ENCODE results near the gene GCK. TPM values are rescaled to one million over a fixed set of nuclear protein-coding genes. Genes with fewer than 3 reads are reported as not detected.

Gene GCK
- total and polyA plus RNA-seq, 12 donors, result 0.09 to 2.1 (median 0.50) TPM; not detected in 3

- no peaks in the 10 kb centered on the region for H3K27me3 ChIP-seq
- intact Hi-C loops (cut with DNase I), result no loop called here
- WGBS, 4 donors, result 74 to 84% (median 78%) methylated on average over 6 to 8 of the region's 8 CpGs
These were observed 26.8 kb upstream of the GCK start for GRCh38 chr7:44216019-44216418.

GRCh38 chr7:44215531-44215930 is 26.3 kb upstream of the GCK start:
- no peaks in the 10 kb centered on the region for H3K27me3 ChIP-seq
- WGBS, 4 donors, result 84 to 89% (median 87%) methylated on average over 5 to 7 of the region's 7 CpGs
- H3K27ac ChIP-seq, result no peak overlapping the region
- TF ChIP-seq CTCF (IDR thresholded peaks at IDR 0.05), result no peak
- no peak for TF ChIP-seq POLR2A (IDR thresholded peaks at IDR 0.05)
- intact Hi-C loops (cut with DNase I), result no loop called here
- DNase-seq, result no peak
- H3K4me3 ChIP-seq, result no peak overlapping the region
- H3K36me3 ChIP-seq (replicated peaks in 1 of 2), result peaks cover 0 to 28% of the 10 kb centered on the region in 2 donors
- H3K9me3 ChIP-seq (replicated peaks in 1 of 3), result no peaks in the 10 kb centered on the region
- no peaks in the 10 kb centered on the region for H3K4me1 ChIP-seq (replicated peaks in 1 of 2)

More at GRCh38 chr7:44216019-44216418, 26.8 kb upstream of the GCK start:
- DNase-seq, result no peak
- no peak overlapping the region for H3K4me3 ChIP-seq
- TF ChIP-seq POLR2A (IDR thresholded peaks at IDR 0.05) (no peak), CTCF (IDR thresholded peaks at IDR 0.05) (no peak)
- no peaks in the 10 kb centered on the region for H3K9me3 ChIP-seq (replicated peaks in 1 of 3)
- no peaks in the 10 kb centered on the region for H3K4me1 ChIP-seq (replicated peaks in 1 of 2)
- peak overlapping the region in 1 of 5 donors; percentile 22 for H3K27ac ChIP-seq
- H3K36me3 ChIP-seq (replicated peaks in 1 of 2), result peaks cover 0 to 23% of the 10 kb centered on the region in 2 donors

- DNase-seq, result no peak
- no peak overlapping the region for H3K4me3 ChIP-seq
- H3K4me1 ChIP-seq (replicated peaks in 1 of 2), result no peaks in the 10 kb centered on the region
- WGBS, 4 donors, result 76 to 84% (median 79%) methylated on average over 9 of the region's 9 CpGs
- no peaks in the 10 kb centered on the region for H3K27me3 ChIP-seq
- intact Hi-C loops (cut with DNase I), result no loop called here
- H3K36me3 ChIP-seq (replicated peaks in 1 of 2), result peaks cover 0 to 44% of the 10 kb centered on the region in 2 donors
- no peak for TF ChIP-seq POLR2A (IDR thresholded peaks at IDR 0.05)
- TF ChIP-seq CTCF (IDR thresholded peaks at IDR 0.05), result no peak
- H3K9me3 ChIP-seq (replicated peaks in 1 of 3), result no peaks in the 10 kb centered on the region
- no peak overlapping the region for H3K27ac ChIP-seq
These were observed 24.7 kb upstream of the GCK start for GRCh38 chr7:44213877-44214388.

- no peak for TF ChIP-seq POLR2A (IDR thresholded peaks at IDR 0.05)
- TF ChIP-seq CTCF (IDR thresholded peaks at IDR 0.05), result no peak
- Histone ChIP-seq H3K27me3 (no peaks in the 10 kb centered on the region), H3K36me3 (replicated peaks in 1 of 2) (peaks cover 0 to 50% of the 10 kb centered on the region in 2 donors), H3K4me1 (replicated peaks in 1 of 2) (no peaks in the 10 kb centered on the region), H3K9me3 (replicated peaks in 1 of 3) (no peaks in the 10 kb centered on the region), H3K4me3 (no peak overlapping the region), H3K27ac (no peak overlapping the region)
- 90 to 100% (median 92%) methylated on average over 2 to 3 of the region's 3 CpGs for WGBS, 4 donors
- intact Hi-C loops (cut with DNase I), result no loop called here
- no peak for DNase-seq
These were observed 24.1 kb upstream of the GCK start for GRCh38 chr7:44213206-44213876.

Measured in adrenal gland (tissue), 12 donors.